Astrocyte of the spinal cord (primary cell): ENCODE measurements around the gene EIF2A.
"Not testable (repeated sequence)": the region's sequence is repeated elsewhere in the genome, so short reads cannot be mapped to it uniquely, and the experiment has no call there.

Experiments used
- DNase-seq: peaks from one replicate; pipeline ENCODE4 v3.0.0; 2011; ENCODE audit warnings: low read depth, low spot score
- H3K4me3 ChIP-seq: 2 replicates; pipeline ENCODE4 v1.5.1; 2011; ENCODE audit warnings: low read depth, mild to moderate bottlenecking, low read length, moderate library complexity
- in situ Hi-C: cut with HindIII; loops from 2 replicates; pipeline ENCODE4 v1.10.0; 2017; ENCODE audit warnings: low sequenced_read_pairs
- TF ChIP-seq, protein P1 (sequence below): IDR thresholded peaks from 2 replicates; pipeline ENCODE4 v1.5.1; 2012; ENCODE audit warnings: low read depth, mild to moderate bottlenecking, low read length, inconsistent platforms

The EIF2A gene

DNA sequence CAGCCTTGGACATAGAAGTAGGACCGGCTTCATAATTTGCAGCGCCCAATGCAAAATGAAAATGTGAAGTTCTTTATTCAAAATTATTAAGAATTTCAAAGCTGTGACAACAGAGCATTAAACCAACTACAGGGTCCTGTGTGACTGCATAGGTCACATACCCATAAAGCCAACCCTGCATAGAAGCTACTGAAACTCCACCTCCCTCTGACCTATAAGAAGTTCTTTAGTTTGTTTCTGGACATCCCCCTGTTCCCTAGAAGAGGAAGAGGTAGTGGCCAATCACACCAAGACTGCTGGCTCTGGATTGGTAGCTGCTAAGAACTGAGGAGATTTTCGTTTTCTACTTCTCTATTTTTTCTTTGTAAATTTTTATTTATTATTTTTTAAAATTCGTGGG, 47.6 kb downstream of the EIF2A start:
- TF ChIP-seq, protein P1, sequence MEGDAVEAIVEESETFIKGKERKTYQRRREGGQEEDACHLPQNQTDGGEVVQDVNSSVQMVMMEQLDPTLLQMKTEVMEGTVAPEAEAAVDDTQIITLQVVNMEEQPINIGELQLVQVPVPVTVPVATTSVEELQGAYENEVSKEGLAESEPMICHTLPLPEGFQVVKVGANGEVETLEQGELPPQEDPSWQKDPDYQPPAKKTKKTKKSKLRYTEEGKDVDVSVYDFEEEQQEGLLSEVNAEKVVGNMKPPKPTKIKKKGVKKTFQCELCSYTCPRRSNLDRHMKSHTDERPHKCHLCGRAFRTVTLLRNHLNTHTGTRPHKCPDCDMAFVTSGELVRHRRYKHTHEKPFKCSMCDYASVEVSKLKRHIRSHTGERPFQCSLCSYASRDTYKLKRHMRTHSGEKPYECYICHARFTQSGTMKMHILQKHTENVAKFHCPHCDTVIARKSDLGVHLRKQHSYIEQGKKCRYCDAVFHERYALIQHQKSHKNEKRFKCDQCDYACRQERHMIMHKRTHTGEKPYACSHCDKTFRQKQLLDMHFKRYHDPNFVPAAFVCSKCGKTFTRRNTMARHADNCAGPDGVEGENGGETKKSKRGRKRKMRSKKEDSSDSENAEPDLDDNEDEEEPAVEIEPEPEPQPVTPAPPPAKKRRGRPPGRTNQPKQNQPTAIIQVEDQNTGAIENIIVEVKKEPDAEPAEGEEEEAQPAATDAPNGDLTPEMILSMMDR, result no peak
- H3K4me3 ChIP-seq, result no peak overlapping the region
- no peak for DNase-seq
- in situ Hi-C loops, result no loop called here

DNA sequence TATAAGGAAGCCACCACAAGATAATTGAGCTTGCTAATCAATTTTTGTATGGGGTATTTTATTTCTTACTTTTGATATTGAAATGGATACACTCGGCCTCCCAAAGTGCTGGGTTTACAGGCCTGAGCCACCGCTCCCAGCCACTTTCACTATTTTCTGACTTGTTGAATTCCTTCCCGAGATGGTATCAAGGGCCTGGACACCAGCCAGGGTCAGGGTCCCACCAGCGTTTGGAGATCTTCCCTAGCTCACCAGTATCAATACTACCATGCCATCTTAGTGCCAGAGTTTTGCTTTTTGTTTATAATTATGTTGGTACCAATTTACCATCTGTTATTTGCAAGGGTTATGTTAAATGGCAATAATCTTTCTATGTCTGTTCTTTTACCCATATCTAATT, 51.1 kb downstream of the EIF2A start:
- in situ Hi-C loops, result no loop called here
- no peak for DNase-seq
- TF ChIP-seq, protein P1, result no peak
- no peak overlapping the region for H3K4me3 ChIP-seq

- TF ChIP-seq, protein P1, result no peak
- no peak overlapping the region for H3K4me3 ChIP-seq
- in situ Hi-C loops, result no loop called here
- peak; percentile 73 for DNase-seq
These were observed 53.2 kb downstream of the EIF2A start for GRCh38 chr3:150599611-150600297.

DNA sequence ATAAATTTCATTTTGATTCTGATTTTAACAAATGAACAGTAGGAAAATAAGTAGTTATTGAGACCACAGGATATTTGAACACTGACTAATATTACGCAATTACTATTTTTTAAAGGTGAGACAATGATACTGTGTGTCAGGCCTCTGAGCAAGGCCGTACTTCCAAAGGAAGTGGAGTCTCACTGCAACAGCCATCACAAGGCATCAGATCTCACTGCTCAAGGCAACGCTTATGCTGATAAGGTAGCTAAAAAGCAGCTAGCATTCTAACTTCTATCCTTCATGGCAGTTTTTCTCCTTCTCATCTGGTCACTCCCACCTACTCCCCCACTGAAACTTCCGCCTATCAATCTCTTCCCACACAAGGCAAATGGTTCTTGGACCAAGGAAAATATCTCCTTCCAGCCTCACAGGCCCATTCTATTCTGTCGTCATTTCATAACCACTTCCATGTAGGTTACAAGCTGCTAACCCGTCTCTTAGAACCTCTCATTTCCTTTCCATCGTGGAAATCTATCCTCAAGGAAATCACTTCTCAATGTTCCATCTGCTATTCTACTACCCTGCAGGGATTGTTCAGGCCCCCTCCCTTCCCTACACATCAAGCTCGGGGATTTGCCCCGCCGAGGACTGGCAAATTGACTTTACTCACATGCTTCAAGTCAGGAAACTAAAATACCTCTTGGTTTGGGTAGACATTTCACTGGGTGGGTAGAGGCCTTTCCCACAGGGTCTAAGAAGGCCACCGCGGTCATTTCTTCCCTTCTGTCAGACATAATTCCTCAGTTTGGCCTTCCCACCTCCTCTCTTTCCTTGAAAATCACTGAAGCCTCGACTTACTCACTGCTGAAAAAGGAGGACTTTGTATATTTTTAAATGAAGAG, 54.3 kb downstream of the EIF2A start:
- DNase-seq, H3K4me3 ChIP-seq, in situ Hi-C loops: not testable (repeated sequence)

- in situ Hi-C loops, result no loop called here
- TF ChIP-seq, protein P1, result no peak
- peak overlapping the region; percentile 88 for H3K4me3 ChIP-seq
- DNase-seq, result no peak
These were observed 56.0 kb downstream of the EIF2A start for GRCh38 chr3:150602426-150603152.

DNA sequence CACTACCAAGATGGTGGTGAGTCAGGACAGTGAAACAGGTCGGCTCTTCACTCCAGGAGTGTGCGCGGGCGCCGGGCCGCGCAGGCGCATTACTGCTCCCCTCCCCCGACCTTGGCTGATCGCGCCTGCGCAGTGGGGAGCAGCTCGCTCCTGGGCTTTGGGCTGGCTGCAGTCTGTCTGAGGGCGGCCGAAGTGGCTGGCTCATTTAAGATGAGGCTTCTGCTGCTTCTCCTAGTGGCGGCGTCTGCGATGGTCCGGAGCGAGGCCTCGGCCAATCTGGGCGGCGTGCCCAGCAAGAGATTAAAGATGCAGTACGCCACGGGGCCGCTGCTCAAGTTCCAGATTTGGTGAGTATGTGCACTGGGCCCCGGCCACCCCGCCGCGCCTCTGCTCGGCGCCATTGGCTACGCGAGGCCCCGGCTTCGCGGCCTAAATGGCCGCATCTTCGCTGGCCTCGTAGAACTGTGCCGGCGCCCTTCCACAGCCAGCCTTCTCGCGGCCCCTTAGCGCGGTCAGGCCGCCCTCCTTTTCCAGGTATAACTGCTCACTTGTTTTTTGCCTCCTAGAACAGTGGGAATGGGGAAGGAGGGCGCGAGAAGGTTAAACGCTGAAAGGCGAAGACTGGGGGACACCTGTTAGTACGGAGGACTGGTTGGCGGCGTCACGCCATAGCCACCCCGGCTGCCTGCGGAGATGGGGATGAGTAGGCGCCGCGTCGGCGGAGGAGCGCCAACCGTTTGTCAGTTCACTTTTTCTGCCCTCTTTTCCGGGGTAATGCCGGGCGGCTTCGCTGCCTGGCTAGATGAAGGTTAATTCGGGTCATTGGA, 56.8 kb downstream of the EIF2A start, which contains the start of gene SELENOT:
TSS of gene SELENOT (plus strand) at position 169 of the 827 bp plus-strand sequence. CDS start at position 211, 42 bp downstream.
- H3K4me3 ChIP-seq, result peak within 1 kb of the TSS; percentile 88
- TF ChIP-seq, protein P1, result peak; percentile 17
- in situ Hi-C loops, result no loop called here
- peak; percentile 98 for DNase-seq
